Activated naive CD8-positive, alpha-beta T cell treated with anti-CD3 and anti-CD28 coated beads for 36 hours (primary cell): Measurements from ENCODE around the gene ADGRL3. TPM values are rescaled to one million over a fixed set of nuclear protein-coding genes. Genes with fewer than 3 reads are reported as not detected.
"Not testable (repeated sequence)": the region's sequence is repeated elsewhere in the genome, so short reads cannot be mapped to it uniquely, and the experiment has no call there.

Experiments used
- DNase-seq: peaks from one replicate; pipeline ENCODE4 v3.0.0; 2021
- H3K27ac Mint-ChIP-seq: one replicate; pipeline ENCODE4 v1.8.0; 2022; ENCODE audit warnings: mild to moderate bottlenecking, moderate library complexity, mixed read lengths
- H3K27me3 Mint-ChIP-seq: one replicate; pipeline ENCODE4 v1.8.0; 2022; ENCODE audit warnings: mild to moderate bottlenecking, mixed read lengths
- H3K36me3 Mint-ChIP-seq: one replicate; pipeline ENCODE4 v1.8.0; 2021; ENCODE audit warnings: mild to moderate bottlenecking, mixed read lengths
- H3K4me1 Mint-ChIP-seq: one replicate; pipeline ENCODE4 v1.8.0; 2021; ENCODE audit warnings: mixed read lengths
- H3K4me3 Mint-ChIP-seq: one replicate; pipeline ENCODE4 v1.8.0; 2022; ENCODE audit warnings: mild to moderate bottlenecking, moderate library complexity, mixed read lengths
- H3K9me3 Mint-ChIP-seq: one replicate; pipeline ENCODE4 v1.8.0; 2022; ENCODE audit warnings: mixed read lengths
- total RNA-seq, 2 experiments: library from RNA; stranded (reverse); gene quantifications; one replicate each; pipeline ENCODE4 v1.2.3, GENCODE V29; 2021

ADGRL3 gene
- total RNA-seq, 2 experiments from 2014 or later, result not detected

- no peak overlapping the region for H3K27ac Mint-ChIP-seq
- H3K27me3 Mint-ChIP-seq, result no peaks in the 10 kb centered on the region
- no peak for DNase-seq
- no peaks in the 10 kb centered on the region for H3K9me3 Mint-ChIP-seq
- no peaks in the 10 kb centered on the region for H3K36me3 Mint-ChIP-seq
- H3K4me3 Mint-ChIP-seq, result no peak overlapping the region
- no peaks in the 10 kb centered on the region for H3K4me1 Mint-ChIP-seq
These were observed 719.4 kb downstream of the ADGRL3 start for GRCh38 chr4:61919561-61919960.

DNA sequence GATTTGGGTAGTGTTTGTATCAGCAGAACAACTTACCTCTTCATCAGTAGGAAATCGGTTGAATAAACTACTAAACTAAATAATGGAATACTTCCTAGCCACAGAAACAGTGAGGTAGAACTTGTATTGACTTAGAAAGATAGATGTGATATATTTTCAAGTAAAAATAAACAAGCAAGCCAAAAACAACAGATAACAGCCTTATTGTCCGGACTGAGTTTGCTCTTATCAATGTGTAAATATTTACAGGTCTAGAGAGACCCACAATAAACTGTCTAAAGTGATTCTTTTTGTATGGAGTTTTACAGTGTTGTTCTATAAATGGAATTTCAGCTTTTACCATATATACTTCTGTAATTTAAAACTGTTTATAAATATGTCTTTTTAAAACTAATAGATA, 721.8 kb downstream of the ADGRL3 start:
- Mint-ChIP-seq H3K4me1 (no peaks in the 10 kb centered on the region), H3K36me3 (no peaks in the 10 kb centered on the region), H3K27ac (no peak overlapping the region), H3K9me3 (peaks cover 2% of the 10 kb centered on the region), H3K27me3 (no peaks in the 10 kb centered on the region), H3K4me3 (no peak overlapping the region)
- no peak for DNase-seq

DNA sequence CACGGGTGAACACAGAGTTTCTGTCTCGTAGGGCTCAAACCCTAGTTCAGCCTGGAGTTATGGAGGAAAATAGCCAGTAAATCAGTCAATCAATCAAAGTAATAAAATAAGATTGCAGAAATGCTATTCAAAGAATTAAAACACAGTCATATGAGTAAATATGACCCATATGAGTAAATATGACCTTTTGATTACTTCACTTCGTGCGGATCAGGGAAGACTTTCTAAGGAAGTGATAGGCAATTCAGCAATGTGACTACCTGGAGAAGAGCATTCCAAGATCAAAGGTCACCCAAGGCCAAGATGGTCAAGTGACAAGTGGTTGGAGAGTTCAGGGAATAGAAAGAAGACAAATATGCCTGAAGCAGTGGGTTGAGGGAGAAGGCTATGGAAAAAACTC, 722.6 kb downstream of the ADGRL3 start:
- H3K9me3 Mint-ChIP-seq, result peaks cover 2% of the 10 kb centered on the region
- no peaks in the 10 kb centered on the region for H3K4me1 Mint-ChIP-seq
- no peak for DNase-seq
- H3K27me3 Mint-ChIP-seq, result no peaks in the 10 kb centered on the region
- no peaks in the 10 kb centered on the region for H3K36me3 Mint-ChIP-seq
- no peak overlapping the region for H3K4me3 Mint-ChIP-seq
- no peak overlapping the region for H3K27ac Mint-ChIP-seq

GRCh38 chr4:61923179-61923578, 723.1 kb downstream of the ADGRL3 start:
- no peaks in the 10 kb centered on the region for H3K4me1 Mint-ChIP-seq
- DNase-seq, result no peak
- no peaks in the 10 kb centered on the region for H3K36me3 Mint-ChIP-seq
- H3K27ac Mint-ChIP-seq, result no peak overlapping the region
- no peak overlapping the region for H3K4me3 Mint-ChIP-seq
- peaks cover 2% of the 10 kb centered on the region for H3K9me3 Mint-ChIP-seq
- H3K27me3 Mint-ChIP-seq, result no peaks in the 10 kb centered on the region

- H3K9me3 Mint-ChIP-seq, result peaks cover 2% of the 10 kb centered on the region
- no peaks in the 10 kb centered on the region for H3K4me1 Mint-ChIP-seq
- no peaks in the 10 kb centered on the region for H3K27me3 Mint-ChIP-seq
- DNase-seq, result no peak
- H3K4me3 Mint-ChIP-seq, result no peak overlapping the region
- no peaks in the 10 kb centered on the region for H3K36me3 Mint-ChIP-seq
- no peak overlapping the region for H3K27ac Mint-ChIP-seq
These were observed 724.0 kb downstream of the ADGRL3 start for GRCh38 chr4:61924131-61924530.

- DNase-seq, result no peak
- no peaks in the 10 kb centered on the region for H3K4me1 Mint-ChIP-seq
- no peak overlapping the region for H3K4me3 Mint-ChIP-seq
- no peak overlapping the region for H3K27ac Mint-ChIP-seq
- no peaks in the 10 kb centered on the region for H3K36me3 Mint-ChIP-seq
- no peaks in the 10 kb centered on the region for H3K9me3 Mint-ChIP-seq
- H3K27me3 Mint-ChIP-seq, result no peaks in the 10 kb centered on the region
These were observed 733.4 kb downstream of the ADGRL3 start for GRCh38 chr4:61933527-61933926.

GRCh38 chr4:61934198-61934597, 734.1 kb downstream of the ADGRL3 start:
- H3K4me3 Mint-ChIP-seq, result no peak overlapping the region
- peaks cover 3% of the 10 kb centered on the region for H3K9me3 Mint-ChIP-seq
- H3K27ac Mint-ChIP-seq, result no peak overlapping the region
- H3K27me3 Mint-ChIP-seq, result no peaks in the 10 kb centered on the region
- no peaks in the 10 kb centered on the region for H3K36me3 Mint-ChIP-seq
- DNase-seq, result no peak
- no peaks in the 10 kb centered on the region for H3K4me1 Mint-ChIP-seq

DNA sequence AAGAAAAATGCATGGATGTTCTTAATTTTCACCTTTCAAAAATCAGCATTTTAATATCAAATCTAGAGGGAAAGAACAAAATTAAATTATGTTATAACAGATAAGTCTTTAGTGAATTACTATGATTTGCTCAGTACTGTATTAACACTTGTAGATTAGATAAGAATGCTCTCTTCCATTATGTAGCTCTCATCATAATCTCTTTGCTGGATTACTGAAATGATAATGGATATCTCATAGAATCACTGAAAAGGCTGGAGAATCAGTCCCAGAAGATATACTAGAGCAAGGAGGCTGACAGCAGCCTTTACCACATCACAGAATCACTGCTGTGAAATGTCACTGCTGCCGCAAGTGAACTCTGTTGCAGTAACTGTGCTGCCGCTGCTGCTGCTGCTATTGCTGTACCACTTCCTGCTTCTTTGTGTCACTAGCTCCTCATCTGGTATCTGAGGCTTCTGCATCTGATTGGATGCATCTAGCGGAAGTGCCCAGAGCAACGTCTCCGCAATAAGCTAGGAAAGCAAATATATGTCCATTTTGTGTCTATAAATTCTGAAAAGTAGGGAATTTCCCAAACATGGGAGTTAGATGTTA, 738.2 kb downstream of the ADGRL3 start:
- H3K27me3 Mint-ChIP-seq, result no peaks in the 10 kb centered on the region
- H3K36me3 Mint-ChIP-seq, result no peaks in the 10 kb centered on the region
- H3K4me1 Mint-ChIP-seq, result no peaks in the 10 kb centered on the region
- H3K4me3 Mint-ChIP-seq, result no peak overlapping the region
- H3K27ac Mint-ChIP-seq, result no peak overlapping the region
- DNase-seq, result no peak
- peaks cover 3% of the 10 kb centered on the region for H3K9me3 Mint-ChIP-seq

DNA sequence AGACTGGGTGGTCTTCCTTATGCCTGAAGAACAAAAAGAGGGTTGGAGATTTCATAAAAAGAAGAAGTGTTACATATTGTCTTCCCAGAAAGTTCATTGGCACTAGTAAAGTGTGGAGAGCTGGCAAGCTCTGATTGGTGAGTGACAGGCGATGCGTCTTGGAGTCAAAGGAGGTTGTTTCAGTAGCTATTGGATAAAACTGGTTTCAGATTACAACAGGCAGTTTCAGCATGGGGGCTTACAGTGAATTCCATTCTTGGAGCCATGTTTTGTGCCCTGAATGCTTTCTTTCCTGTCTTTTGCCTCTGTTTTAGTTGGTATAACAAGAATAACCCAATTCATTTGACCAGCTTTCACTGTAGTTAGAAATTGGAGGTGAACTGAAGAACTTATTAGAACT, 750.5 kb downstream of the ADGRL3 start:
- no peak for DNase-seq
- H3K27ac Mint-ChIP-seq, result no peak overlapping the region
- peaks cover 4% of the 10 kb centered on the region for H3K9me3 Mint-ChIP-seq
- H3K4me1 Mint-ChIP-seq, result no peaks in the 10 kb centered on the region
- no peaks in the 10 kb centered on the region for H3K27me3 Mint-ChIP-seq
- no peak overlapping the region for H3K4me3 Mint-ChIP-seq
- no peaks in the 10 kb centered on the region for H3K36me3 Mint-ChIP-seq

DNA sequence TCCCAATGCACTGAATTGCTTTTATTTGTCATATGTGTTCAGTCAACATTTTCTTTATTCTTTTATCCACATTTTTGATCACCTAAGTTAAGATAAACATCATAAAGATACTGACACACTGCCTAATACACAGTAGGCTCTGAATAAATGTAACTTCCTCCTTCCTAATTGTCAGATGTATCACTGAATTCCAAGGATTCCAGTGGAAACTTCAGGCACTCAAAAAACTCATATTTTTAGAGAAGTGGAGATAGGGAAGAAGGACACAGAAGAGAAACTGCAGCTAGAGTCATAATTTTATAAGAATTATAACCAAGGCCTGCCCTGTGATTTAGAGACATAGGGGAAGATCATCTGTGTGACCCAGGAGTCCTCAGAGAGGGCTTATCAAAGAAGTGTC, 753.3 kb downstream of the ADGRL3 start:
- Mint-ChIP-seq H3K9me3 (peaks cover 15% of the 10 kb centered on the region), H3K4me1 (no peaks in the 10 kb centered on the region), H3K27ac (no peak overlapping the region), H3K27me3 (no peaks in the 10 kb centered on the region), H3K36me3 (no peaks in the 10 kb centered on the region), H3K4me3 (no peak overlapping the region)
- no peak for DNase-seq

- DNase-seq, result no peak
- Mint-ChIP-seq H3K4me3 (no peak overlapping the region), H3K4me1 (no peaks in the 10 kb centered on the region), H3K27ac (no peak overlapping the region), H3K9me3 (peaks cover 18% of the 10 kb centered on the region), H3K36me3 (no peaks in the 10 kb centered on the region), H3K27me3 (no peaks in the 10 kb centered on the region)
These were observed 758.5 kb downstream of the ADGRL3 start for GRCh38 chr4:61958591-61958990.

DNA sequence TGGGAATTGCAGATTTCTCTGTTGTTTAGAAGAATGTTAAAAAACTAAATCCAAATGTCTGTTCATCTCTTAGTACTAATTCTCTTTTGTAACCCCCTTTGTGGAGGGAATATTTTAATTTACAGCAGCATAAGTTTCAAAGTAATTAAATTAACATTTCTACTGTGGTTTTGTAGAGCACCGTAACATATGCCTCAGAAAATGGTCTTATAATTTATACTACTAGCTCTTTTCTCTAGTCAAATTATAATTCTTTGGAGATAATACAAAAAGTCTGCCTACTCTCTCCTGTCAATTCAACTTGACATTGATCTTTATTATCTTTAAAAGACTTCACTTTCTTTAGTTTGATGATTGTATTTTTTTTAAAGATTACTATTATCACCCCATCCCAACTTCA, 759.0 kb downstream of the ADGRL3 start:
- no peaks in the 10 kb centered on the region for H3K36me3 Mint-ChIP-seq
- DNase-seq, result no peak
- no peaks in the 10 kb centered on the region for H3K27me3 Mint-ChIP-seq
- H3K27ac Mint-ChIP-seq, result no peak overlapping the region
- H3K4me3 Mint-ChIP-seq, result no peak overlapping the region
- H3K9me3 Mint-ChIP-seq, result peaks cover 18% of the 10 kb centered on the region
- H3K4me1 Mint-ChIP-seq, result no peaks in the 10 kb centered on the region

- DNase-seq, result no peak
- Mint-ChIP-seq H3K9me3 (peaks cover 1% of the 10 kb centered on the region), H3K36me3 (no peaks in the 10 kb centered on the region), H3K4me1 (no peaks in the 10 kb centered on the region), H3K4me3 (no peak overlapping the region), H3K27me3 (no peaks in the 10 kb centered on the region), H3K27ac (no peak overlapping the region)
These were observed 784.3 kb downstream of the ADGRL3 start for GRCh38 chr4:61984260-61984909.

DNA sequence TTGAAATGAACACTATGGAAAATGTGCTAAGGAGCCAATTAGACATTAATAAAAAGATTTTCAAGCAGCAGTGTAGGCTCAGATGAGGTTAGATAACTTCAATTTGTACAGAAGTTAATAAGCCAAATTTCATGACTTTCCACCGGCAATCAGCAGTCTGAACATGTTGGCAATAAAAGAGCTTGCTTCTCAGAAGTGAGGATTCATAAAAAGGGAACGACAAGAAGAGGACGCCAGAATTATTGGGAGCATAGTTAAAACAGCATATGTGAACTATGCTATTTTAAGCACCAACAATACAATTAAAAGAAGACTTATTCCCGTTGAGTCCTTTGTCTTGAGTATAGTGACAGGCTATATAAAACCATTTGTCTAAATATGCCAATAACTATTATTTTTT, 785.3 kb downstream of the ADGRL3 start:
- Mint-ChIP-seq H3K27ac (no peak overlapping the region), H3K36me3 (no peaks in the 10 kb centered on the region), H3K4me3 (no peak overlapping the region), H3K4me1 (no peaks in the 10 kb centered on the region), H3K27me3 (no peaks in the 10 kb centered on the region), H3K9me3 (peaks cover 1% of the 10 kb centered on the region)
- DNase-seq, result no peak

- not testable (repeated sequence) for DNase-seq
These were observed 786.8 kb downstream of the ADGRL3 start for GRCh38 chr4:61986929-61987328.

DNA sequence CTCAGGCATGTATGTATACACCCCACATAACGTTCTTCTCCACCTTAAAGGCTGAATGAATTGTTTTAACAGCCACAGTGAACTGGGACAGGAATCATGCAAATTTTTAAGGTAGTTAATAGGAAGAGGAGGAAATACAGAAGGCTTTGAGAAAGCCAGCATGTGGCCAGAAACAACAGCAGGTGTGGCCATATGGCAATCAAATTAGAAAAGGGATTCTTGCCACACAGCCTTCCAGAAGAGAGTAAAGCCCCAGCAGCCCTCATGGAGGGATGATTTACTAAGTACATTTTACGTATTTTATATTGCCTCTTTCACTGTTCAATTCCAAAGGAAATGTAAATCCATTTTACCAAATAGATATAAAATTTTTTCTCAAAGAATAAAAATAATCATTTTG, 792.2 kb downstream of the ADGRL3 start:
- DNase-seq, result no peak
- Mint-ChIP-seq H3K27me3 (no peaks in the 10 kb centered on the region), H3K27ac (no peak overlapping the region), H3K9me3 (peaks cover 7% of the 10 kb centered on the region), H3K4me1 (no peaks in the 10 kb centered on the region), H3K36me3 (no peaks in the 10 kb centered on the region), H3K4me3 (no peak overlapping the region)

More at GRCh38 chr4:61986929-61987328, 786.8 kb downstream of the ADGRL3 start:
- H3K27me3 Mint-ChIP-seq, H3K27ac Mint-ChIP-seq, H3K36me3 Mint-ChIP-seq, H3K4me1 Mint-ChIP-seq, H3K9me3 Mint-ChIP-seq, H3K4me3 Mint-ChIP-seq: not testable (repeated sequence)
